Kidney (tissue), 14 donors: ENCODE results near the gene COL25A1. TPM values are rescaled to one million over a fixed set of nuclear protein-coding genes. Genes with fewer than 3 reads are reported as not detected.

ENCODE experiments used
- DNase-seq, 5 donors: peaks; one replicate each; pipeline ENCODE4 v3.0.0-alpha.2; 2013 to 2020
- FAIRE-seq: peaks from 2 replicates; lab custom pipeline; 2012; peaks lifted over from hg19 to GRCh38; lab: Jason Lieb, UNC
- H3K27ac ChIP-seq, 2 donors: one replicate each; pipeline ENCODE4 v1.7.0; 2013; ENCODE audit warnings: low read depth in 2 of 2, low read length in 2 of 2, inconsistent platforms in 1 of 2
- H3K27me3 ChIP-seq: one replicate; pipeline ENCODE4 v1.7.1; 2013; ENCODE audit warnings: low read length, inconsistent platforms; ENCODE audit not compliant: control insufficient read depth, insufficient read depth
- H3K36me3 ChIP-seq, 3 donors: one replicate each; pipeline versions ENCODE4 v1.7.0 to v1.7.1; 2013; ENCODE audit warnings: low read length in 3 of 3, control low read depth in 1 of 3, inconsistent platforms in 1 of 3; ENCODE audit not compliant: insufficient read depth in 3 of 3, control insufficient read depth in 2 of 3
- H3K4me1 ChIP-seq, 3 donors: one replicate each; pipeline versions ENCODE4 v1.7.0 to v1.7.1; 2013; ENCODE audit warnings: low read length in 3 of 3, inconsistent platforms in 1 of 3, low read depth in 1 of 3; ENCODE audit not compliant: control insufficient read depth in 2 of 3, insufficient read depth in 2 of 3
- H3K4me3 ChIP-seq, 3 donors: one replicate each; pipeline versions ENCODE4 v1.7.0 to v1.8.1; 2013; ENCODE audit warnings: low read length in 3 of 3, control low read depth in 1 of 3, inconsistent platforms in 1 of 3
- H3K9ac ChIP-seq, 3 donors: one replicate each; pipeline versions ENCODE4 v1.7.0 to v1.7.1; 2013; ENCODE audit warnings: low read length in 3 of 3, control low read depth in 1 of 3, inconsistent platforms in 1 of 3
- H3K9me3 ChIP-seq, 3 donors: one replicate each; pipeline versions ENCODE4 v1.7.0 to v1.7.1; 2013; ENCODE audit warnings: low read length in 3 of 3, control low read depth in 1 of 3, inconsistent platforms in 1 of 3; ENCODE audit not compliant: control insufficient read depth in 2 of 3, insufficient read depth in 1 of 3
- intact Hi-C: fragments of 100-400 bp; cut with DNase I; formaldehyde crosslinking; loops from one replicate; pipeline ENCODE4 v1.11.1; 2022
- polyA plus RNA-seq: library from polyadenylated mRNA; stranded (reverse); fragments of 350-450 nt; fragmentation: Illumina TruSeq; extraction: RNeasy Lipid Tissue Mini Kit (QIAGEN cat#74804); gene quantifications from one replicate; pipeline ENCODE4 v1.2.3, GENCODE V29; 2014; ENCODE audit warnings: low read depth, low replicate concordance; ENCODE audit not compliant: insufficient read depth
- total RNA-seq: library from RNA; stranded (reverse); fragmentation: NEBNext Ultra II Directional; extraction: Animal tissue kit (Norgen Biotek cat#: 25700); gene quantifications from one replicate; pipeline ENCODE4 v1.2.1, GENCODE V29; 2021
- TF ChIP-seq, protein P1 (sequence below): IDR thresholded peaks from 3 replicates; pipeline ENCODE4 v1.5.1; 2012; ENCODE audit warnings: mild to moderate bottlenecking, moderate library complexity, borderline replicate concordance; ENCODE audit not compliant: insufficient read depth; ENCODE audit errors: extremely low read depth
- donor health status: control.
- donor health status: control.
- donor health status: control.
- donor health status: control.
- donor health status: control.
- donor health status: DM: yes; HTN: yes; CAD: no.
- donor health status: Normal renal cell carcinoma (clear cell type).

Gene COL25A1
- total and polyA plus RNA-seq, 2 donors from 2014 or later = 0.52 to 2.3 TPM

DNA sequence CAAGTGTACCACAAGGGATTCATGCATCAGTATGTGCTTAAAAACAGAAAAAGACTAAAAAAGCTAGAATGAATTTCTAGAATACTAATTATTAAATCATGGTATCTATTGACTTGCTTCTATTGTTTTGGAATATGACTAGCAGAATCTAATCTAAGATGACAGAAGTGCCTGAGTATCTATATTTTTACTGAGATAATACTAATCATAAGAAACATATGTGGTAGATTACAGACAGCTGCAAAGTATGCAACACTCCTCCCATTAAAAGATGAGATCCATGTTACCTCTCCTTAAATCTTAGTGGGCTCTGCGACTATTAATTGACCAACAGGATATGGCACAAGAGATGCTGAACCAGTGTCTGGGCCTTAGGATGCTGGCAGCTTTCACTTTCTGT lies 89.4 kb downstream of the COL25A1 start:
- DNase-seq (no peak), FAIRE-seq (no peak)
- no peak overlapping the region for H3K4me3 ChIP-seq
- H3K4me1 ChIP-seq = no peaks in the 10 kb centered on the region
- no peak overlapping the region for H3K9ac ChIP-seq
- no peaks in the 10 kb centered on the region for H3K9me3 ChIP-seq
- TF ChIP-seq, protein P1, sequence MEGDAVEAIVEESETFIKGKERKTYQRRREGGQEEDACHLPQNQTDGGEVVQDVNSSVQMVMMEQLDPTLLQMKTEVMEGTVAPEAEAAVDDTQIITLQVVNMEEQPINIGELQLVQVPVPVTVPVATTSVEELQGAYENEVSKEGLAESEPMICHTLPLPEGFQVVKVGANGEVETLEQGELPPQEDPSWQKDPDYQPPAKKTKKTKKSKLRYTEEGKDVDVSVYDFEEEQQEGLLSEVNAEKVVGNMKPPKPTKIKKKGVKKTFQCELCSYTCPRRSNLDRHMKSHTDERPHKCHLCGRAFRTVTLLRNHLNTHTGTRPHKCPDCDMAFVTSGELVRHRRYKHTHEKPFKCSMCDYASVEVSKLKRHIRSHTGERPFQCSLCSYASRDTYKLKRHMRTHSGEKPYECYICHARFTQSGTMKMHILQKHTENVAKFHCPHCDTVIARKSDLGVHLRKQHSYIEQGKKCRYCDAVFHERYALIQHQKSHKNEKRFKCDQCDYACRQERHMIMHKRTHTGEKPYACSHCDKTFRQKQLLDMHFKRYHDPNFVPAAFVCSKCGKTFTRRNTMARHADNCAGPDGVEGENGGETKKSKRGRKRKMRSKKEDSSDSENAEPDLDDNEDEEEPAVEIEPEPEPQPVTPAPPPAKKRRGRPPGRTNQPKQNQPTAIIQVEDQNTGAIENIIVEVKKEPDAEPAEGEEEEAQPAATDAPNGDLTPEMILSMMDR = no peak
- intact Hi-C loops = no loop called here
- no peaks in the 10 kb centered on the region for H3K27me3 ChIP-seq
- no peak overlapping the region for H3K27ac ChIP-seq
- no peaks in the 10 kb centered on the region for H3K36me3 ChIP-seq

DNA sequence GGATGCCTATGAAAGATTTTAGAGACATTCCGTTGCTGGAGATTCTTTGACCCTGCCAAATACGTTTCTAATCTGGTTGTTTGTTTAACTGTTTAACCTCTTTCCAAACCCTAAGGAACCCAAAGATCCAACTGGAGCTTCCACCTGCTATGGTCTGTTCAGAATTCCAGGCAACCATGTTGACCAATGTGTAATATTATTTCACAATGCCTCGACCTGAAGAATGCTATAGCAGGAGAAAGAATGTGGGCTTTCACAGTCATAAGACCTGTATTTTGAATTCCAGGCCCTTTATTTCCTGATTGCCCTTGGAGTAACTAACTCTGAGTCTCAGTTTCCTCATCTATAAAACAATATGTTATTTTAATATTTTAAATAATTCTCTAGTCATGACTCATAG lies 90.8 kb downstream of the COL25A1 start:
- no peaks in the 10 kb centered on the region for H3K36me3 ChIP-seq
- H3K9ac ChIP-seq = no peak overlapping the region
- TF ChIP-seq, protein P1 = no peak
- DNase-seq (no peak), FAIRE-seq (no peak)
- no peaks in the 10 kb centered on the region for H3K9me3 ChIP-seq
- intact Hi-C loops = no loop called here
- H3K27ac ChIP-seq = no peak overlapping the region
- no peak overlapping the region for H3K4me3 ChIP-seq
- no peaks in the 10 kb centered on the region for H3K27me3 ChIP-seq
- no peaks in the 10 kb centered on the region for H3K4me1 ChIP-seq

DNA sequence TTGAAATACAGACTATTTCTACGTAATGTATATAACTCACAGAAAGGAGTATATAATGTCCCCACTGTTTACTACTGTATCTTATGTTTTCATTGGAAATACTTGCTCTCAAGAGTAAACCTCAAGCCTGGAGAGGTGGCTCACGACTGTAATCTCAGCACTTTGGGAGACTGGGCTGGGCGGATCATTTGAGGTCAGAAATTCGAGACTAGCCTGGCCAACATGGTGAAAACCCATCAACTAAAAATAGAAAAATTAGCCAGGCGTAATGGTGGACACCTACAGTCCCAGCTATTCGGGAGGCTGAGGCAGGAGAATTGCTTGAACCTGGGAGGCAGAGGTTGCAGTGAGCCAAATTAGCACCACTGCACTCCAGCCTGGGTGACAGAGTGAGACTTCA lies 92.8 kb downstream of the COL25A1 start:
- Histone ChIP-seq H3K9ac (no peak overlapping the region), H3K27me3 (no peaks in the 10 kb centered on the region), H3K36me3 (no peaks in the 10 kb centered on the region), H3K4me3 (no peak overlapping the region), H3K4me1 (no peaks in the 10 kb centered on the region), H3K27ac (no peak overlapping the region), H3K9me3 (no peaks in the 10 kb centered on the region)
- FAIRE-seq = no peak
- TF ChIP-seq, protein P1 = no peak
- intact Hi-C loops = no loop called here
- DNase-seq = no peak

DNA sequence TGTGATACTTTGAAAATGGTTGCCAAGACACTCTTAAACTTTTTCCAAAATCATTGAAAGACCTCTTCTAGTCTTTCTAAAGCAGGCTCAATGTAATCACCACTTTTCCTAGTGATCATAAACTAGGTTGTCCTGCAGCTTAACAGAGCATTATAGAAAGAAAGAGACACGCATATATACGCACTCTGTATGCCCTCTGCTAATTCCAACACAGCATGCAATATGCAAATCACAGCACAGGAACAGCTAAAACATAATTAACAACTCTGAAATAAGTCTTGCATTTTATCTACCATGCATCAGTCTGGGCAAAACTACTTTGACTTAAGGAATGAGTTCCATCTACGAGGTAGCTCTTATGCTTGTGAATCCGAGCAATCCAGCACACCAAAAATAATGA lies 94.6 kb downstream of the COL25A1 start:
- Histone ChIP-seq H3K27me3 (no peaks in the 10 kb centered on the region), H3K27ac (no peak overlapping the region), H3K9ac (no peak overlapping the region), H3K4me1 (no peaks in the 10 kb centered on the region), H3K4me3 (no peak overlapping the region), H3K36me3 (no peaks in the 10 kb centered on the region), H3K9me3 (no peaks in the 10 kb centered on the region)
- DNase-seq (no peak), FAIRE-seq (no peak)
- intact Hi-C loops = no loop called here
- TF ChIP-seq, protein P1 = no peak
